Measurements from ENCODE around the gene ACP1.

DNA sequence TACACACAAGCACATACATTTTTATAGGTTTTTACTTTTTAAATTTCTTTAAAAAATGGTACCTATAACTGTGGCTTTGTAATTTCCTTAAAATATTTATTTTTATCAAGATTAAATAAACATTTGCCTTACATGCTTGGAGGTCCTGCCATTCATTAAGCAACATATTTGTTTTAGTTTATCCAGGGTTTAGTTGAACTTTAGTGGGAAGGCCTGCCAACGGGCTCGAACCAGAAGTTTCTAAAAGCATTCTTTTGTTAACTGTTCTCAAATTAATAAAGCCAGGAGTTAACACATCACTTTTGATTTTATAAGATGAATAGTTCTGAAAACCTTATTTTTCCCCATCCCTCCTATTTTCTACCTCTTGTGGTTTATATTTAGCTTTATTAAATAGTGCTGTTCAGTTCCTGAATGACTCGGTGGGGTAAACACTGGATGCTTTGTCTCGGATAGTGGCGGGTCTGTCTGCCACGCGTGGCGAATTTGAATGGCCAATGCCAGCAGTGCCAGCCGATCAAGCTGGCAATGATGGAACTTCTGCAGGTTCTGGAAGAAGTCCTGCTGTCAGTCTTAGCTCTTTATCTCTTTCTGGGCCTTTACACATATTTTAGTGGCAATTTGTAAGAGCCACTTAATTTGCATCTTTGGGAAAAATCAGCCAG lies 33.1 kb upstream of the ACP1 start:
- no peak for TF ChIP-seq GABPA (IDR thresholded peaks at IDR 0.05; ENCODE audit: low read depth)
- TF ChIP-seq, protein P1, sequence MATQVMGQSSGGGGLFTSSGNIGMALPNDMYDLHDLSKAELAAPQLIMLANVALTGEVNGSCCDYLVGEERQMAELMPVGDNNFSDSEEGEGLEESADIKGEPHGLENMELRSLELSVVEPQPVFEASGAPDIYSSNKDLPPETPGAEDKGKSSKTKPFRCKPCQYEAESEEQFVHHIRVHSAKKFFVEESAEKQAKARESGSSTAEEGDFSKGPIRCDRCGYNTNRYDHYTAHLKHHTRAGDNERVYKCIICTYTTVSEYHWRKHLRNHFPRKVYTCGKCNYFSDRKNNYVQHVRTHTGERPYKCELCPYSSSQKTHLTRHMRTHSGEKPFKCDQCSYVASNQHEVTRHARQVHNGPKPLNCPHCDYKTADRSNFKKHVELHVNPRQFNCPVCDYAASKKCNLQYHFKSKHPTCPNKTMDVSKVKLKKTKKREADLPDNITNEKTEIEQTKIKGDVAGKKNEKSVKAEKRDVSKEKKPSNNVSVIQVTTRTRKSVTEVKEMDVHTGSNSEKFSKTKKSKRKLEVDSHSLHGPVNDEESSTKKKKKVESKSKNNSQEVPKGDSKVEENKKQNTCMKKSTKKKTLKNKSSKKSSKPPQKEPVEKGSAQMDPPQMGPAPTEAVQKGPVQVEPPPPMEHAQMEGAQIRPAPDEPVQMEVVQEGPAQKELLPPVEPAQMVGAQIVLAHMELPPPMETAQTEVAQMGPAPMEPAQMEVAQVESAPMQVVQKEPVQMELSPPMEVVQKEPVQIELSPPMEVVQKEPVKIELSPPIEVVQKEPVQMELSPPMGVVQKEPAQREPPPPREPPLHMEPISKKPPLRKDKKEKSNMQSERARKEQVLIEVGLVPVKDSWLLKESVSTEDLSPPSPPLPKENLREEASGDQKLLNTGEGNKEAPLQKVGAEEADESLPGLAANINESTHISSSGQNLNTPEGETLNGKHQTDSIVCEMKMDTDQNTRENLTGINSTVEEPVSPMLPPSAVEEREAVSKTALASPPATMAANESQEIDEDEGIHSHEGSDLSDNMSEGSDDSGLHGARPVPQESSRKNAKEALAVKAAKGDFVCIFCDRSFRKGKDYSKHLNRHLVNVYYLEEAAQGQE (IDR thresholded peaks at IDR 0.05; ENCODE audit: low read depth, low read length): no peak
- TF ChIP-seq EP300 (IDR thresholded peaks at IDR 0.05; ENCODE audit: borderline replicate concordance in 1 of 2, low read depth in 1 of 2, low read length in 1 of 2): no peak
- TF ChIP-seq, protein P2, sequence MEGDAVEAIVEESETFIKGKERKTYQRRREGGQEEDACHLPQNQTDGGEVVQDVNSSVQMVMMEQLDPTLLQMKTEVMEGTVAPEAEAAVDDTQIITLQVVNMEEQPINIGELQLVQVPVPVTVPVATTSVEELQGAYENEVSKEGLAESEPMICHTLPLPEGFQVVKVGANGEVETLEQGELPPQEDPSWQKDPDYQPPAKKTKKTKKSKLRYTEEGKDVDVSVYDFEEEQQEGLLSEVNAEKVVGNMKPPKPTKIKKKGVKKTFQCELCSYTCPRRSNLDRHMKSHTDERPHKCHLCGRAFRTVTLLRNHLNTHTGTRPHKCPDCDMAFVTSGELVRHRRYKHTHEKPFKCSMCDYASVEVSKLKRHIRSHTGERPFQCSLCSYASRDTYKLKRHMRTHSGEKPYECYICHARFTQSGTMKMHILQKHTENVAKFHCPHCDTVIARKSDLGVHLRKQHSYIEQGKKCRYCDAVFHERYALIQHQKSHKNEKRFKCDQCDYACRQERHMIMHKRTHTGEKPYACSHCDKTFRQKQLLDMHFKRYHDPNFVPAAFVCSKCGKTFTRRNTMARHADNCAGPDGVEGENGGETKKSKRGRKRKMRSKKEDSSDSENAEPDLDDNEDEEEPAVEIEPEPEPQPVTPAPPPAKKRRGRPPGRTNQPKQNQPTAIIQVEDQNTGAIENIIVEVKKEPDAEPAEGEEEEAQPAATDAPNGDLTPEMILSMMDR (IDR thresholded peaks at IDR 0.05): no peak
